HG03045 (cell line): Measurements from ENCODE around the gene TSPAN31.
"Not testable (repeated sequence)": the region's sequence is repeated elsewhere in the genome, so short reads cannot be mapped to it uniquely, and the experiment has no call there.

ENCODE experiments used
- ATAC-seq: cut with Tn5 transposase; IDR thresholded peaks from one replicate; pipeline ENCODE4 v1.9.1; 2021; ENCODE audit warnings: mild to moderate bottlenecking, moderate library complexity; ENCODE audit not compliant: unreplicated experiment

The TSPAN31 gene

GRCh38 chr12:57721846-57722608 is 22.8 kb upstream of the TSPAN31 start:
- not testable (repeated sequence) for ATAC-seq

GRCh38 chr12:57722716-57723629 is 21.9 kb upstream of the TSPAN31 start:
- ATAC-seq, result no peak

- ATAC-seq, result no peak
Observed at GRCh38 chr12:57723630-57723962, 21.2 kb upstream of the TSPAN31 start.

- ATAC-seq, result no peak
Observed at GRCh38 chr12:57724003-57724935, 20.6 kb upstream of the TSPAN31 start.

- no peak for ATAC-seq
Observed at GRCh38 chr12:57724936-57725740, 19.7 kb upstream of the TSPAN31 start.

- ATAC-seq, result no peak
Observed at GRCh38 chr12:57725851-57726150, 19.0 kb upstream of the TSPAN31 start.

GRCh38 chr12:57726151-57726883 is 18.5 kb upstream of the TSPAN31 start:
- ATAC-seq, result no peak

- no peak for ATAC-seq
Observed at GRCh38 chr12:57726884-57727757, 17.7 kb upstream of the TSPAN31 start.

GRCh38 chr12:57727758-57728395 is 17.0 kb upstream of the TSPAN31 start:
- no peak for ATAC-seq

- no peak for ATAC-seq
Observed at GRCh38 chr12:57729321-57729844, 15.5 kb upstream of the TSPAN31 start.

GRCh38 chr12:57730336-57731067 is 14.3 kb upstream of the TSPAN31 start:
- ATAC-seq, result no peak

GRCh38 chr12:57731411-57732080 is 13.3 kb upstream of the TSPAN31 start:
- ATAC-seq, result no peak

- no peak for ATAC-seq
Observed at GRCh38 chr12:57732270-57732669, 12.6 kb upstream of the TSPAN31 start.

GRCh38 chr12:57732726-57733593 is 11.9 kb upstream of the TSPAN31 start:
- ATAC-seq, result no peak

- no peak for ATAC-seq
Observed at GRCh38 chr12:57733928-57734327, 10.9 kb upstream of the TSPAN31 start.

GRCh38 chr12:57734591-57734990 is 10.2 kb upstream of the TSPAN31 start:
- no peak for ATAC-seq
